PC-9 (cell line): ENCODE measurements around the gene FERMT2. TPM values are rescaled to one million over a fixed set of nuclear protein-coding genes. Genes with fewer than 3 reads are reported as not detected.

Source experiments
- BruUV-seq: library from RNA; stranded (reverse); fragments of 400-500 nt; replicated peaks from 2 replicates; lab custom pipeline; 2021; lab: Mats Ljungman, UMichigan
- CTCF ChIA-PET: fragments of 300-600 bp; sonication (Branson Sonifier 250); formaldehyde crosslinking; loops from one replicate; lab custom pipeline; 2022; ENCODE audit warnings: antibody characterized with exemption; lab: Charles Lee
- POLR2A ChIA-PET: fragments of 300-600 bp; sonication (Branson Sonifier 250); formaldehyde crosslinking; loops from one replicate; lab custom pipeline; 2022; ENCODE audit warnings: antibody characterized with exemption; ENCODE audit not compliant: unreplicated experiment; lab: Charles Lee
- DNase-seq, 2 experiments: peaks; one replicate each; pipeline versions ENCODE4 v3.0.0 to v3.0.0-alpha.2; 2015 to 2022; ENCODE audit warnings: mixed read lengths in 1 of 2
- H2AFZ ChIP-seq: fragments of 200-600 bp; sonication (generic); 2 replicates; pipeline ENCODE4 v1.8.1; 2017; ENCODE audit warnings: antibody characterized with exemption
- H3F3A ChIP-seq: fragments of 200-600 bp; sonication (generic); 2 replicates; pipeline ENCODE4 v1.8.1; 2017; ENCODE audit warnings: antibody characterized with exemption, mild to moderate bottlenecking, low read depth; ENCODE audit not compliant: insufficient read depth
- H3K27ac ChIP-seq: fragments of 200-600 bp; sonication (generic); 2 replicates; pipeline ENCODE4 v1.6.1; 2016; ENCODE audit warnings: mixed run types
- H3K27me3 ChIP-seq: fragments of 200-600 bp; sonication (generic); 2 replicates; pipeline ENCODE4 v1.6.1; 2016; ENCODE audit warnings: low read depth, mixed run types; ENCODE audit not compliant: insufficient read depth
- H3K36me3 ChIP-seq: fragments of 200-600 bp; sonication (generic); 2 replicates; pipeline ENCODE4 v1.6.1; 2016; ENCODE audit warnings: low read depth, mixed run types
- H3K4me1 ChIP-seq: fragments of 200-600 bp; sonication (generic); replicated peaks from 2 replicates; pipeline ENCODE4 v1.6.1; 2016; ENCODE audit warnings: mixed run types; ENCODE audit not compliant: insufficient read depth
- H3K4me2 ChIP-seq: fragments of 200-600 bp; sonication (generic); 2 replicates; pipeline ENCODE4 v1.6.1; 2017; ENCODE audit warnings: mixed run types
- H3K4me3 ChIP-seq: fragments of 200-600 bp; sonication (generic); 2 replicates; pipeline ENCODE4 v1.6.1; 2016; ENCODE audit warnings: mixed run types
- H3K79me2 ChIP-seq: fragments of 200-600 bp; sonication (generic); 2 replicates; pipeline ENCODE4 v1.6.1; 2017; ENCODE audit warnings: low read depth, mixed run types
- H3K9me2 ChIP-seq: fragments of 200-600 bp; sonication (generic); 2 replicates; pipeline ENCODE4 v1.8.1; 2017; ENCODE audit warnings: mild to moderate bottlenecking; ENCODE audit not compliant: insufficient read depth
- H3K9me3 ChIP-seq: fragments of 200-600 bp; sonication (generic); 2 replicates; pipeline ENCODE4 v1.8.1; 2016; ENCODE audit warnings: low read depth; ENCODE audit not compliant: insufficient read depth
- H4K20me1 ChIP-seq: fragments of 200-600 bp; sonication (generic); 2 replicates; pipeline ENCODE4 v1.8.1; 2017; ENCODE audit not compliant: insufficient read depth
- CTCF ChIP-seq: fragments of 200-600 bp; sonication (generic); conservative IDR thresholded peaks from 2 replicates; pipeline ENCODE4 v1.6.1; 2017; ENCODE audit warnings: mixed run types, antibody characterized with exemption, mild to moderate bottlenecking, moderate library complexity
- EZH2 ChIP-seq: fragments of 200-600 bp; sonication (generic); IDR thresholded peaks from 2 replicates; pipeline ENCODE4 v1.8.0; 2017; ENCODE audit warnings: antibody characterized with exemption, low read depth
- intact Hi-C: fragments of 100-400 bp; cut with micrococcal nuclease; formaldehyde crosslinking; loops from one replicate; pipeline ENCODE4 v1.10.0; 2022; ENCODE audit not compliant: unreplicated experiment
- total RNA-seq: library from RNA; stranded (reverse); gene quantifications from 2 replicates; pipeline ENCODE4 v1.2.3, GENCODE V29; 2021

FERMT2 gene
- total RNA-seq, 1 experiment from 2014 or later: 9.0 TPM

- DNase-seq: no peak
- H3K36me3 ChIP-seq: no peaks in the 10 kb centered on the region
- no peaks in the 10 kb centered on the region for H3K79me2 ChIP-seq
- no peaks in the 10 kb centered on the region for H4K20me1 ChIP-seq
- no peak overlapping the region for H3K4me3 ChIP-seq
- intact Hi-C loops: no loop called here
- CTCF ChIA-PET: no interaction called here
- no peaks in the 10 kb centered on the region for H3K9me3 ChIP-seq
- no TSS peak for BruUV-seq
- no peaks in the 10 kb centered on the region for H3K9me2 ChIP-seq
- POLR2A ChIA-PET: no interaction called here
- no peak for TF ChIP-seq EZH2
- no peak for TF ChIP-seq CTCF
- H3F3A ChIP-seq: no peaks in the 10 kb centered on the region
- no peaks in the 10 kb centered on the region for H3K4me1 ChIP-seq
- no peak overlapping the region for H3K27ac ChIP-seq
- H3K4me2 ChIP-seq: no peak overlapping the region
- H2AFZ ChIP-seq: no peak overlapping the region
- H3K27me3 ChIP-seq: no peaks in the 10 kb centered on the region
Observed at GRCh38 chr14:52852810-52853521, 97.9 kb downstream of the FERMT2 start.

GRCh38 chr14:52850451-52850909 lies 100.4 kb downstream of the FERMT2 start:
- H3K9me2 ChIP-seq: no peaks in the 10 kb centered on the region
- H2AFZ ChIP-seq: no peak overlapping the region
- no peak overlapping the region for H3K4me2 ChIP-seq
- H3K27ac ChIP-seq: no peak overlapping the region
- BruUV-seq: no TSS peak
- no peak overlapping the region for H3K4me3 ChIP-seq
- H3K4me1 ChIP-seq: no peaks in the 10 kb centered on the region
- H4K20me1 ChIP-seq: no peaks in the 10 kb centered on the region
- no peak for DNase-seq
- H3F3A ChIP-seq: no peaks in the 10 kb centered on the region
- intact Hi-C loops: no loop called here
- H3K9me3 ChIP-seq: no peaks in the 10 kb centered on the region
- H3K36me3 ChIP-seq: no peaks in the 10 kb centered on the region
- no peaks in the 10 kb centered on the region for H3K79me2 ChIP-seq
- TF ChIP-seq EZH2 (no peak), CTCF (no peak)
- ChIA-PET POLR2A (interaction anchor here (0.5 to 0.7 kb wide), 3 partner anchors 50 to 1955 kb away, joined by 5 to 16 read pairs (median 6); no protein-coding TSS in a partner anchor), CTCF (no interaction called here)
- no peaks in the 10 kb centered on the region for H3K27me3 ChIP-seq

GRCh38 chr14:52848626-52849025 lies 102.2 kb downstream of the FERMT2 start:
- DNase-seq: no peak
- Histone ChIP-seq H3K79me2 (no peaks in the 10 kb centered on the region), H3K4me1 (no peaks in the 10 kb centered on the region), H3K4me3 (no peak overlapping the region), H2AFZ (no peak overlapping the region), H3K9me3 (no peaks in the 10 kb centered on the region), H4K20me1 (no peaks in the 10 kb centered on the region), H3K27ac (no peak overlapping the region), H3K27me3 (no peaks in the 10 kb centered on the region), H3F3A (no peaks in the 10 kb centered on the region), H3K36me3 (no peaks in the 10 kb centered on the region), H3K9me2 (no peaks in the 10 kb centered on the region), H3K4me2 (no peak overlapping the region)
- no TSS peak for BruUV-seq
- intact Hi-C loops: no loop called here
- CTCF ChIA-PET: no interaction called here
- POLR2A ChIA-PET: interaction anchor here (0.6 kb wide), 1 partner anchor 59 kb away, joined by 3 read pairs; no protein-coding TSS in a partner anchor
- TF ChIP-seq EZH2 (no peak), CTCF (no peak)
